B cell (primary cell): Measurements from ENCODE around the gene SYNGAP1. TPM values are rescaled to one million over a fixed set of nuclear protein-coding genes. Genes with fewer than 3 reads are reported as not detected.

ENCODE experiments used
- ATAC-seq: fragments of 200-7000 bp; cut with Tn5 transposase; one replicate; pipeline ENCODE4 v1.10.0; 2021; ENCODE audit warnings: low read depth, mild to moderate bottlenecking, moderate number of reproducible peaks, moderate library complexity
- CTCF ChIA-PET: fragments of 350-600 bp; sonication (Branson Sonifier 250); formaldehyde crosslinking; loops from one replicate; lab custom pipeline; 2021; ENCODE audit warnings: antibody characterized with exemption, inconsistent platforms; lab: Charles Lee
- POLR2A ChIA-PET: fragments of 350-600 bp; sonication (Branson Sonifier 250); formaldehyde crosslinking; loops from one replicate; lab custom pipeline; 2021; ENCODE audit warnings: antibody characterized with exemption; lab: Charles Lee
- DNase-seq: peaks from one replicate; pipeline ENCODE4 v3.0.0; 2013
- H2AFZ ChIP-seq: 2 replicates; pipeline ENCODE4 v1.6.1; 2012; ENCODE audit warnings: mild to moderate bottlenecking, low read depth, low read length; ENCODE audit not compliant: insufficient read depth, poor library complexity, severe bottlenecking
- H3K27ac ChIP-seq, 2 donors: 1 replicate in 1 of 2; 2 replicates in 1 of 2; pipeline ENCODE4 v1.5.1; 2012 to 2013; ENCODE audit warnings: low read length in 2 of 2, mild to moderate bottlenecking in 2 of 2, moderate library complexity in 1 of 2
- H3K27me3 ChIP-seq, 4 experiments: fragments of 200-600 bp in 1 of 4; sonication (generic) in 1 of 4; replicated peaks in 1 of 4; 1 replicate in 2 of 4; 2 replicates in 2 of 4; pipeline versions ENCODE4 v1.6.1 to v1.7.0; 2013 to 2016; ENCODE audit warnings: low read length in 3 of 4, mild to moderate bottlenecking in 2 of 4, mixed read lengths in 1 of 4, moderate library complexity in 1 of 4; ENCODE audit not compliant: insufficient read depth in 4 of 4, control insufficient read depth in 3 of 4; ENCODE audit errors: control extremely low read depth in 1 of 4
- H3K36me3 ChIP-seq, 2 experiments: replicated peaks in 1 of 2; 1 replicate in 1 of 2; 2 replicates in 1 of 2; pipeline versions ENCODE4 v1.6.1 to v1.7.1; 2013; ENCODE audit warnings: low read length in 1 of 2; ENCODE audit not compliant: insufficient read depth in 2 of 2, control insufficient read depth in 1 of 2; ENCODE audit errors: control extremely low read depth in 1 of 2, extremely low read depth in 1 of 2
- H3K4me1 ChIP-seq, 2 donors: fragments of 200-600 bp in 1 of 2; sonication (generic) in 1 of 2; 1 replicate in 1 of 2; 2 replicates in 1 of 2; pipeline versions ENCODE4 v1.5.1 to v1.6.1; 2013 to 2017; ENCODE audit warnings: low read length in 2 of 2; ENCODE audit not compliant: control insufficient read depth in 2 of 2, insufficient read depth in 2 of 2
- H3K4me2 ChIP-seq: replicated peaks from 2 replicates; pipeline ENCODE3; 2012; ENCODE audit warnings: mild to moderate bottlenecking, low read depth, low read length; ENCODE audit not compliant: poor library complexity, severe bottlenecking
- H3K4me3 ChIP-seq, 5 experiments: fragments of 200-600 bp in 1 of 5; sonication (generic) in 1 of 5; 1 replicate in 3 of 5; 2 replicates in 2 of 5; pipeline versions ENCODE4 v1.5.1 to v1.7.0; 2011 to 2016; ENCODE audit warnings: low read length in 4 of 5, mild to moderate bottlenecking in 4 of 5, low read depth in 2 of 5, control low read depth in 1 of 5, moderate library complexity in 1 of 5; ENCODE audit not compliant: insufficient read depth in 1 of 5; ENCODE audit errors: control extremely low read depth in 1 of 5, extremely low read depth in 1 of 5
- H3K79me2 ChIP-seq: fragments of 200-600 bp; sonication (generic); one replicate; pipeline ENCODE4 v1.6.0; 2016; ENCODE audit warnings: low read length; ENCODE audit not compliant: control insufficient read depth, insufficient read depth
- H3K9ac ChIP-seq: fragments of 200-600 bp; sonication (generic); 2 replicates; pipeline ENCODE4 v1.6.1; 2017; ENCODE audit warnings: mild to moderate bottlenecking, low read length, moderate library complexity
- H3K9me3 ChIP-seq, 3 donors: one replicate each; pipeline versions ENCODE4 v1.6.1 to v1.7.1; 2013; ENCODE audit warnings: low read length in 2 of 3; ENCODE audit not compliant: control insufficient read depth in 2 of 3, insufficient read depth in 1 of 3; ENCODE audit errors: control extremely low read depth in 1 of 3
- H4K20me1 ChIP-seq: 2 replicates; pipeline ENCODE4 v1.6.0; 2012; ENCODE audit warnings: mild to moderate bottlenecking, low read length; ENCODE audit not compliant: insufficient read depth, control insufficient read depth, poor library complexity, severe bottlenecking
- H3K27ac Mint-ChIP-seq: one replicate; pipeline ENCODE4 v1.8.0; 2021; ENCODE audit warnings: mixed read lengths
- H3K27me3 Mint-ChIP-seq: one replicate; pipeline ENCODE4 v1.8.0; 2021; ENCODE audit warnings: mixed read lengths
- H3K4me1 Mint-ChIP-seq: one replicate; pipeline ENCODE4 v1.8.0; 2021; ENCODE audit warnings: mixed read lengths
- H3K4me3 Mint-ChIP-seq: one replicate; pipeline ENCODE4 v1.8.0; 2021; ENCODE audit warnings: mixed read lengths
- H3K9me3 Mint-ChIP-seq: one replicate; pipeline ENCODE4 v1.8.0; 2022; ENCODE audit warnings: mixed read lengths; ENCODE audit not compliant: insufficient read depth
- EZH2 ChIP-seq: IDR thresholded peaks from 2 replicates; pipeline ENCODE4 v1.6.1; 2012; ENCODE audit warnings: borderline replicate concordance, low read depth, mild to moderate bottlenecking, moderate library complexity, low read length; ENCODE audit not compliant: insufficient read depth, poor library complexity, severe bottlenecking
- WGBS: methylation state at CpG from one replicate; pipeline ENCODE4 v1.1.5; 2013; ENCODE audit warnings: missing lambda C conversion rate; ENCODE audit not compliant: insufficient coverage; 5-methylcytosine and 5-hydroxymethylcytosine counted together
- intact Hi-C: fragments of 100-400 bp; cut with micrococcal nuclease; formaldehyde crosslinking; loops from one replicate; pipeline ENCODE4 v1.10.0; 2022
- polyA plus RNA-seq: library from polyadenylated mRNA; depleted of rRNA; stranded (reverse); fragments of >200 nt; gene quantifications from 2 replicates; pipeline ENCODE4 v1.2.3, GENCODE V29; 2012
- total RNA-seq, 2 donors: library from RNA; stranded (reverse); fragments of 120-200 nt in 1 of 2; gene quantifications; 1 replicate in 1 of 2; 2 replicates in 1 of 2; pipeline versions ENCODE4 v1.2.3 to v1.2.4, GENCODE V29; 2013 to 2022
- TF ChIP-seq, protein P1 (sequence below): fragments of 200-600 bp; IDR thresholded peaks from one replicate; pipeline ENCODE4 v1.8.0; 2022; ENCODE audit warnings: antibody characterized with exemption, mild to moderate bottlenecking

Gene SYNGAP1
- total and polyA plus RNA-seq, 2 donors (not counting 1 experiment from before 2014, with no cell fraction given) = 18.6 to 43.0 TPM

DNA sequence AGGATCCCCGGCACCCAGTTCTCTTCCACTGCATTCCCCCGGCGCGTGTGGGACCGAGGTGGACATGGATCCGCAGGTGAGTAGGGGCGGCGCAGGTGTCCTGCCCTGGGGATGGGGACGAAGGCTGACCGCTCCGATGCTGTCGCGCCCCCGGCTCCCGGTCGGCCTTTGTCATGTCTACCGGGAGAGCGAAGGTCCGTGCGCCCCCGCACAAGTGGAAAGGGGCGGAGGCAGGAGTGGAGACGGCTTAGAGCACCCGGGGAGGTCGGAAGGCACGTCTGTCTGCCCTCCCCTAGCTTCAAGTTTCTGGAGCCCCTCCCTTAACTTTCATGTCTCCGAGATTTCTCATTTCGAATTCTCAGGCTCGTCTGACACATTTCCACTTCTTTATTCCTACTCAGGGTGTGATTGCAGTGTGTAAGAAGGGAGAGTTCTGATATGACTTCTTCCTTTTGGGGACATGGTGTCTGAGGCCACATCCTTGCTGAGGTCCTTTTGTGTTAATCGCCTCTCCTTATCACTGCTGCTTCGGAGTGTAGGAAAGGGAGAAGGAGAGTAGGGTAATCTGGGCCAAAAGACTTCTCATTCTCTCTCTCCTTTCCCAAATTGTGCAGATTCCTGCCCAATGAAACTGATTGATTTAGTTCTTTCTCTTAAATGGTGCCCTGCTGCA is 27.8 kb upstream of the SYNGAP1 start:
- no peak for TF ChIP-seq EZH2
- TF ChIP-seq, protein P1, sequence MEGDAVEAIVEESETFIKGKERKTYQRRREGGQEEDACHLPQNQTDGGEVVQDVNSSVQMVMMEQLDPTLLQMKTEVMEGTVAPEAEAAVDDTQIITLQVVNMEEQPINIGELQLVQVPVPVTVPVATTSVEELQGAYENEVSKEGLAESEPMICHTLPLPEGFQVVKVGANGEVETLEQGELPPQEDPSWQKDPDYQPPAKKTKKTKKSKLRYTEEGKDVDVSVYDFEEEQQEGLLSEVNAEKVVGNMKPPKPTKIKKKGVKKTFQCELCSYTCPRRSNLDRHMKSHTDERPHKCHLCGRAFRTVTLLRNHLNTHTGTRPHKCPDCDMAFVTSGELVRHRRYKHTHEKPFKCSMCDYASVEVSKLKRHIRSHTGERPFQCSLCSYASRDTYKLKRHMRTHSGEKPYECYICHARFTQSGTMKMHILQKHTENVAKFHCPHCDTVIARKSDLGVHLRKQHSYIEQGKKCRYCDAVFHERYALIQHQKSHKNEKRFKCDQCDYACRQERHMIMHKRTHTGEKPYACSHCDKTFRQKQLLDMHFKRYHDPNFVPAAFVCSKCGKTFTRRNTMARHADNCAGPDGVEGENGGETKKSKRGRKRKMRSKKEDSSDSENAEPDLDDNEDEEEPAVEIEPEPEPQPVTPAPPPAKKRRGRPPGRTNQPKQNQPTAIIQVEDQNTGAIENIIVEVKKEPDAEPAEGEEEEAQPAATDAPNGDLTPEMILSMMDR = no peak
- Histone ChIP-seq H3K9ac (peak overlapping the region; percentile 64), H3K4me1 (peaks cover 12 to 18% of the 10 kb centered on the region in 2 donors), H3K9me3 (no peaks in the 10 kb centered on the region), H4K20me1 (no peaks in the 10 kb centered on the region), H3K36me3 (no peaks in the 10 kb centered on the region), H3K79me2 (peaks cover 20% of the 10 kb centered on the region), H3K27ac (peak overlapping the region; percentile 69 to 88), H2AFZ (peak overlapping the region; percentile 77), H3K4me3 (peak overlapping the region; percentile 54 to 73 (median 59)), H3K27me3 (no peaks in the 10 kb centered on the region), H3K4me2 (peak overlapping the region; percentile 90)
- CTCF ChIA-PET = interaction anchor here (1.3 to 2.3 kb wide), 2 partner anchors 19 to 48 kb away, joined by 3 to 17 read pairs; partner anchors contain the start of gene PHF1
- intact Hi-C loops = loop anchor here (1.0 to 5.0 kb wide), 13 partner anchors 18 to 395 kb away; partner anchors contain the start of genes CUTA, ITPR3, LEMD2 and PFDN6
- ATAC-seq (no peak), DNase-seq (no peak)
- peak overlapping the region; percentile 80 for H3K4me3 Mint-ChIP-seq
- POLR2A ChIA-PET = interaction anchor here (1.1 kb wide), 1 partner anchor 18 kb away, joined by 4 read pairs; the partner anchor contains the start of gene PHF1
- peaks cover 23% of the 10 kb centered on the region for H3K4me1 Mint-ChIP-seq
- no peaks in the 10 kb centered on the region for H3K27me3 Mint-ChIP-seq
- peak overlapping the region; percentile 95 for H3K27ac Mint-ChIP-seq
- WGBS = 0% methylated on average over 26 of the region's 31 CpGs
- no peaks in the 10 kb centered on the region for H3K9me3 Mint-ChIP-seq

GRCh38 chr6:33392595-33392948 is 27.3 kb upstream of the SYNGAP1 start:
- ChIA-PET CTCF (no interaction called here), POLR2A (no interaction called here)
- Histone ChIP-seq H4K20me1 (no peaks in the 10 kb centered on the region), H3K9ac (peak overlapping the region; percentile 64), H3K4me1 (peaks cover 12 to 18% of the 10 kb centered on the region in 2 donors), H3K4me3 (peak overlapping the region in 1 of 5 experiments; percentile 73), H3K9me3 (no peaks in the 10 kb centered on the region), H3K27me3 (no peaks in the 10 kb centered on the region), H3K79me2 (peaks cover 23% of the 10 kb centered on the region), H3K4me2 (peak overlapping the region; percentile 90), H3K36me3 (no peaks in the 10 kb centered on the region), H3K27ac (no peak overlapping the region), H2AFZ (peak overlapping the region; percentile 77)
- WGBS = no CpG with 5 or more reads among the region's 5 CpGs
- DNase-seq (no peak), ATAC-seq (no peak)
- Mint-ChIP-seq H3K4me3 (peak overlapping the region; percentile 80), H3K27ac (peak overlapping the region; percentile 75), H3K4me1 (peaks cover 23% of the 10 kb centered on the region), H3K9me3 (no peaks in the 10 kb centered on the region), H3K27me3 (no peaks in the 10 kb centered on the region)
- TF ChIP-seq EZH2 = no peak
- TF ChIP-seq, protein P1 = no peak
- intact Hi-C loops = loop anchor here (5.0 kb wide), 2 partner anchors 230 to 395 kb away; partner anchors contain the start of genes ITPR3 and LEMD2
